SH-SY5Y (cell line): ENCODE results near the gene RAB27A.

ENCODE experiments used
- GATA2 ChIP-seq: IDR thresholded peaks from 2 replicates; pipeline ENCODE4 v1.6.1; 2011; ENCODE audit warnings: mild to moderate bottlenecking, low read depth, low read length
- GATA3 ChIP-seq: IDR thresholded peaks from 2 replicates; pipeline ENCODE4 v1.6.1; 2011; ENCODE audit warnings: low read depth, mild to moderate bottlenecking, low read length, moderate library complexity

- TF ChIP-seq GATA2 (no peak), GATA3 (no peak)
These were observed 12.5 kb downstream of the RAB27A start for GRCh38 chr15:55277116-55277564.
